NCI-H1048 (cell line): Measurements from ENCODE around the gene ADSS2.
"Not testable (repeated sequence)": the region's sequence is repeated elsewhere in the genome, so short reads cannot be mapped to it uniquely, and the experiment has no call there.

Source experiments
- DNase-seq: peaks from one replicate; lab custom pipeline; 2025; lab: John Stamatoyannopoulos, UW

The ADSS2 gene

DNA sequence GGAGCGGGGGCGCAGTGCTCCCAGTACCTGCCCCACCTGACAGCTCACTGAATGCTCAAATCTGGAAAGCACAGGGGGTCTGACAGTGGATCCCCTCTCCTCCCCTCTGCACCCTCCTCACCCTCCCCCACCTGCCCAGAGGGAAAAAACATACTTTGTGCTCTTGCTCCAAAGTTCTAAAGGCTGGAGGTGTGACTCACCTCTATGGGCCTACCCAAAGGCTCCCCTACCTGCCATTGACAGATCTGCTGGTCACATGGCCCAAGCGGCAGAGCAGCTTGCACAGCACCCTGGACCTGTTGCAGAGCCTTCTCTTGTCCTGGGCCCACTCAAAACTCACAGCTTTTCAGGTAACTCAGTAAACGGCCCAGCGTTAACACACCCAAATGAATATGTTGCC, 55.7 kb downstream of the ADSS2 start:
- no peak for DNase-seq

DNA sequence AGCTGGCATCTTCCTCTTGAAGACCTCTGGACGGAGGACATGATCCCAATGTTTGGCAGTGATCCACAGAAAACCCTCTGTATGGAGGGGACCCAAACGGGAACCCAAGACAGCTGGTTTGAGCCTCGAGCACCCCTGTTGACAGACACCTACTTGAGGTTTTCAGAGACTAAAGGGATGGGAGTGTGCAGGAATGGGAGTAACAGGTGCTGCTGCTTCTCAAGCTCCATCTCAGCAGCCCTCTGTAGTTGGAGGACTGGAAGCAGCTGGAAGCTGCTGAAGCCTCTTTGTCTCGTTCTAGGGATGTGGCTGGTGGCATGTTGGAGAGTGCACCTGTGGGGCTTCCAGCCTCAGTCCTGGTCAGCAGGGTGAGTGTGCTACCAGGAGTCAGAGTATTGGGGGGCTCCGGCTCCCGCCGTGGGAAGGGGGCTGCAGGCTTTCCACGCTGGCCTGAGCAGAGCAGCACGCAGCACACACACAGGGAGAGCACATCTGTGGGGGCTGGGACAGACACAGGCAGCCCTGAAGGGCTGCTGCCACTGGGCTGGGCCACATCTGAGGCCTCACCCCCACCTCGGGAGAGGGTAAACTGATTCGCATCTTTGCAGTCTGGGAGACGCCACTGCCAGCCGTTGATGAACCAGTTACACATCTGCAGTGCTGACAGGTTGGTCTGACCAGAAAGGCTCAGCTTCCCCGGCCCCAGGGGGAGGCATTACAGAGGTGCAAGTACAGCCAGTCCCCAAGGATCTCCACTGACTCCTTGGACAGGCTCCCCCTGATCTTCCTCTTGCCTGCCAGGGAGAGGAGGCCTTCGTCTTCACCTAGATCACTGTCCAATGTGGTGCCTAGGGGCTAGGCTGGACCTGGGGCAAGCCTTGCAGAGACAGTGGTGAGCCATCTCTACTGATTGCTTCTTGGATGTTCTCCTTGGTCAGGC, 56.6 kb downstream of the ADSS2 start:
- DNase-seq: no peak

GRCh38 chr1:244394346-244394745, 57.4 kb downstream of the ADSS2 start:
- no peak for DNase-seq

GRCh38 chr1:244393604-244394176, 58.0 kb downstream of the ADSS2 start:
- no peak for DNase-seq

DNA sequence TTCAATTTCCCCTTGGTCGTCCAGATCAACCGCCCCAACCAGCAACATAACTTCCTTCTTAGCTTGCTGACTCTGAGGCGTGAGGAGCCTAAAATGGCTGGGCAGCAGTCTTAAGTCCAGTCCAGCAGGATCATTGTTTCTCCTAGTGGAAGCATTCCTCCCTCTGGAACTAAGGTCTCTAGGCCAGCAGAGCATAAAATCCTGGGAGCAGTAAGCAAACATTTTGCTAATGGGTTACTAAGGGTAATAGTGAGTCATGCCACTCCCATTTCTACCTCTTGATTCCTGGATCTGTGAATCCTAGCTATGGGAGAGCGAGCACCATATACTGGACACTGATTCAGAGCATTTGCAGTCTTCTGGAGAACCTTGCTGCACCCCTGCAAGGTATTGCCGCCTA, 59.9 kb downstream of the ADSS2 start:
- DNase-seq: no peak

- no peak for DNase-seq
These were observed 62.7 kb downstream of the ADSS2 start for GRCh38 chr1:244388961-244389360.

DNA sequence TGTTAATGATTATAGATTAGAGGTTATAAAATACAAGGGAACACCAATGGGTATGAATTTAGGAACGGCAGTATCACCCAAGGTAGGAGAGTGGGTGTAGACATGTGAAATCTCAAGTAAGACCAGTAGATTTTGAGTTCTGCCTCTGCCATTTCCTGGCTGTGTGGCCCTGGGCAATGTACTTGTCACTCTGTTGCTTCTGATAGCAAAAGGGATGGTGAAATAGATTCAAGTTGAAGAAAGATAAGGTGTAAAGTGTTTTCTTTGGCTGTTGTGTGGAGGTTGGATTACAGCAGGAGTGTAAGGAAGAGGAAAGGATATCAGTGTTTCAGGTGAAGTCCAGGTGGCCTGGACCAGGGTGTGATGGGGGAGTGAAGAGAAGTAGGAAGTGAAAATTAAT, 64.3 kb downstream of the ADSS2 start:
- DNase-seq: no peak

DNA sequence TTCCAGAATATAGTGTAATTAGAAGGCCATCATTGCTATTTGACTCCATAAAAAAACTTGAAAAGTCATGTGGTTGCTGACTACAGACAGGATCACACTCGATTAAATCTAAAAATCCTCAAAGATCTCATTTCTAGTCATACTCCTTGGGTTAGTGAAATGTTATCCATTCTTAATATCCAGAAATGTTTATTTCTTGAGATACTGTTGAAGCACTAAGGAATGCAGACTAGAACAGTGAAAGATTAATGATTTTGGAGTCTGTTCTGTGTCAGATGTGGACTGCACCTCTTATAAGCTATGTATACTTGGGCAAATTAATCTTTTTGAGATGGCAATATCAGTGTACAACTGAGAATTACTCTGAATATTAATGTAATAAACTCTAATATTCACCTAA, 65.1 kb downstream of the ADSS2 start:
- no peak for DNase-seq

- no peak for DNase-seq
These were observed 67.6 kb downstream of the ADSS2 start for GRCh38 chr1:244384066-244384465.

DNA sequence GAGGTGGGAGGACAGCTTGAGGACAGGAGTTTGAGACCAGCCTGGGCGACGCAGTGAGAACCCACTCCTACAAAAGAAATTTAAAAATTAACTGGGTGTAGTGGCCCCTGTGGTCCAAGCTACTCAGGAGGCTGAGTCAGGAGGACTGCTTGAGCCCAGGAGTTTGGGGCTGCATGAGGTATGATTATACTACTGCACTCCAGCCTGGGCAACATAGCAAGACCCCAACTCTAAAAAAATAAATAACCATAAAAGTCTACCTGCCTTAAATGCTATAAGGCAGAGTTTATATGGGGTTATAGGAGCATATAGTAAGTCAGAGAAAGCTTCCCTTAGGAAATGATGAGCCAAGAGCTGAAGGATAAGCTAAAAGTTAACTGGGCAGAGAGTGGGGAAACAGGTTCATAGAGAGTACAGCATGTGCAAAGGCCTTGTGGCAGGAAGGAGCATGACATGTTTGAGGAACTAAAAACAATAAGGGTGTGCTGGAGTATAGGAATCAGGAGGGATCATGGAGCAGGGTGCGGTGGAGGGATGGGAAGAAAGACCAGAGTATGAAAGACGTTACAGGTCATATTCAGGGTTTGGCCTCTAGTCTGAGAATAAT, 68.3 kb downstream of the ADSS2 start:
- no peak for DNase-seq

DNA sequence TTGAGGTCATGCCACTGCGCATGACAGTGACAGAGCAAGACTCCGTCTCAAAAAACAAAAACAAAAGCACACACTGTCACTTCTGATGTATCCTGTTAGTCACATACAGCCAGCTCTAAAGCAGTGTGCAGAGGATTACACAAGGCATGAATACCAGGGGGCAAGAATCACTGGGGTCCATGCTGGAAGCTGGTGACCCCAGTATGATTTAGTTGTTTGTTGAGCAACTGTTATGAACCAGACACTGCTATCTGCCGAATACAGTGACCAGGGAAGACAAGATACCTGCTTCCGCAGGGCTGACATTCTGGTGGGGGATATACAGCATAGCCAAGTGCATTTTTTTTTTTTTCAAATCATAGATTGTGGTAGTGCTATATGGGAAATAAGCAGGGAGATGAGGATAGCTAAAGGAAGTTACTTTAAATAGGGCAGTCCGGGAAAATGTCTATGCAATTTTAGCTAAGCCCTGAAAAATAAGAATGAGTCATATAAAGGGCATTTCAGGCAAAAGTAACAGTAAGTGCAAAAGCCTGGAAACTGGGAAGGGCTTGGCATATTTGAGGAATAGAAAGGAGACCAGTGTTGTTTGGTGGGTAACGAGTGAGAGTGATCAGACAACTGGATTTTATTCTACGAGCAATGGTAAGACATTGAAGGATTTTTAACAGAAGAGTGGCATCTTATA, 69.7 kb downstream of the ADSS2 start:
- DNase-seq: no peak

DNA sequence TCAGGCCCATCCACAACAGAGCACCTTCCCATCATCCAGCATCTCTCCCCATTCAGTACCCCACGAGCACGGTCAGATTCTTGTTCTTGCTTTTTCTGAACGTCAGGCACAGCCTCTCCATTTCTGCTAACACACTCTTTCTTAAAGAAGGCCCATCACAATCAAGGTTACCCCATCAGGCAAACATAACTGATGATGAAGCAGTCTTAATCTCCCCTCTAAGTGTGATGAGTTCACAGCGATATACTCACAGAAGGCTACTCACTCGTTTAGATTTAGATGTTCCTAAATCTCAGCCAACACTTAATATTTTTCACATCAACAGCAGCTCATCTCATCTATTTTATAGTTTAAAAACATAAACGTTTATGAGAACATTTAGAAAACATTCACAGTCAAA, 75.6 kb downstream of the ADSS2 start:
- no peak for DNase-seq

GRCh38 chr1:244375051-244375450, 76.7 kb downstream of the ADSS2 start:
- DNase-seq: no peak

- not testable (repeated sequence) for DNase-seq
These were observed 77.2 kb downstream of the ADSS2 start for GRCh38 chr1:244374484-244374883.

DNA sequence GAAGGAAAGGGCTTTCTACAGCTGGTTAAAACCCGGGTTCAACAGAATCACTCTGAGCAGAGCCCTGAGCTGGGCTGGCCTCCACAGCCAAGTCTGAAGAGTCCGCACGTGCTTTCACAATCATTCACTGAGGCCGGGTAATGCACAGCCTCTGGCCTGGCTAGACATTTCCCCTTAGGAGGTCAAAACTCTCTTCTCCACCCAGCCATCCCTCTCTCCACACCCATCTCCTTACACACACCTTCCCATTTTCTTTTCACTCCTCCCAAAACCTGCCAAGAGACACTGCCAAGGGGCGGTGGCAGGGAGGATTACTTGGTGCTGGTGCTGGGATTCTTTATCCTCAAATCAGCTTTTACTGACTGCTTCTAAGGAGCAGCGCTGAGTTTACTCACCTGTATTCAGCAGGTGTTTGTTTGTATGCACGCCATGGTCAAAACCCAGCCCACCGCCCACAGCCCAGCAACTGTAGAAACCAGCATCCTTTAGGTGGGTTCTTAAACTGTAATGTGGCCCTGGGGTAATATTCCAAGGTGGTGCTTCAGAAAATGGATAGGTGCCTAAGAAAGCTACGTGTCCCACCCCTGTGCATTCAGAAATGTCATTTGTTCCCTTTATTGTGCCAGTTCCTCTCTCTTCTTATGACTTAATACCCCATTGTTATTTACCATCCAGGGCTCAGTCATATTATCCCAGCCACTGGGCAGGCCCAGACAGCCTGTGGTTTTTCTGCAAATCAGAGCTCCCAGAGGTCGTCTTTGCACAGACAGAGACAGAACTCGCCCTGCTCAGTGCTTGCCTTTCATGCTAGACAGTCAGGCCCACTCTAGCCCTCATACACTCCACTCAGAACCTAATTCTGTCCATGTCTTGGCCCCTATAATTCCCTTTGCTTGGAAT, 80.2 kb downstream of the ADSS2 start:
- no peak for DNase-seq

- no peak for DNase-seq
These were observed 81.6 kb downstream of the ADSS2 start for GRCh38 chr1:244370060-244370637.

GRCh38 chr1:244369256-244370057, 82.3 kb downstream of the ADSS2 start:
- DNase-seq: peak; percentile 95

- DNase-seq: no peak
These were observed 83.4 kb downstream of the ADSS2 start for GRCh38 chr1:244368279-244368678.

DNA sequence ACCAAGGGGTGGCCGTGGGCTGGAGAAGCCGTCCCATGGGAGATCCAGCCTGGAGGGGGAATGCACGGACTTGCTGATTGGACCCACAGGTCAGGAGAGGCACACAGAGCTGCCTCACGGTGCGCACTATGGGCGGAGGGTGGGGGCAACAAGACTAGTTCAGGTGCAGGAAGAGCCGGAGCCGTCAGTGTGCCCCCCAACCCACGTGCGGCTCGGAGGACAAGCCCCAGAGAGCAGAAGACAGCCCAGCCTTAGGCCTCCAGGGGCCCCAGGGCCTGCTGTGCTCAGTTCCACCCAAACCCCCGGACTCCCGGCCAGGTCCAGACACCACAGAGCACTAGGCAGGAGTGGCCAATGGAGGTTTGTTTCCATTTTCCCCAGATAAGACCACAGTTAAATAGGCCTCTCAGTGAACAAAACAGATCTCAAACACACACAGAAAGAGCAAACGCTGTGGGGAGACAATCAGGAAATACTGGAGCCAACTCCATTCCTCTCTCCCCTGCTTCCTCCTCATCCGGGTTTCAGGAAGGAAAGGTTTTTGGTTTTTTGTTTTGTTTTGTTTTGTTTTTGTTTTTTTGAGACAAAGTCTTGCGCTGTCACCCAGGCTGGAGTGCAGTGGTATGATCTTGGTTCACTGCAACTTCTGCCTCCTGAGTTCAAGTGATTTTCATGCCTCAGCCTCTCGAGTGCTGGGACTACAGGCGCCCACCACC, 84.2 kb downstream of the ADSS2 start:
- no peak for DNase-seq

GRCh38 chr1:244365809-244366208, 85.9 kb downstream of the ADSS2 start:
- no peak for DNase-seq
